ENCODE results near the gene GRB2. TPM values are rescaled to one million over a fixed set of nuclear protein-coding genes. Genes with fewer than 3 reads are reported as not detected.
"Not testable (repeated sequence)": the region's sequence is repeated elsewhere in the genome, so short reads cannot be mapped to it uniquely, and the experiment has no call there.

Gene GRB2
- 68.8 and 69.0 TPM in 2 replicates for total RNA-seq

- peak within 1 kb of the TSS; percentile 74 for H3K27ac ChIP-seq (ENCODE audit: low read depth, low read length)
- H3K36me3 ChIP-seq (ENCODE audit: insufficient read depth, low read length): no peaks in the 10 kb centered on the region
- no peaks in the 10 kb centered on the region for H3K9me3 ChIP-seq (ENCODE audit: low read depth, low read length)
- peaks cover 7% of the 10 kb centered on the region for H3K27me3 ChIP-seq (ENCODE audit: insufficient read depth, low read length)
- peak within 1 kb of the TSS; percentile 99 for H3K4me2 ChIP-seq (ENCODE audit: insufficient read depth, low read length)
- H3K79me2 ChIP-seq (ENCODE audit: insufficient read depth, low read length): peaks cover 46% of the 10 kb centered on the region
- H4K20me1 ChIP-seq (ENCODE audit: insufficient read depth, low read length): peaks cover 27% of the 10 kb centered on the region
- H3K4me1 ChIP-seq (ENCODE audit: insufficient read depth, low read length): peaks cover 11% of the 10 kb centered on the region
- H2AFZ ChIP-seq (ENCODE audit: low read length): peak within 1 kb of the TSS; percentile 92
- DNase-seq (ENCODE audit: insufficient read length, low spot score, missing footprints): peak; percentile 99
- peak within 1 kb of the TSS; percentile 97 for H3K4me3 ChIP-seq (ENCODE audit: insufficient read depth, low read length)
- no peak for TF ChIP-seq CTCF (IDR thresholded peaks at IDR 0.05; ENCODE audit: extremely low read depth, low read depth, low read length)
Observed at GRCh38 chr17:75405365-75406221, at the start of gene GRB2. TSS of gene GRB2 (minus strand) at chr17:75405678. CDS start at chr17:75393628, 12,050 bp downstream.

GRCh38 chr17:75454672-75455071, 49.2 kb upstream of the GRB2 start:
- Histone ChIP-seq H3K79me2 (ENCODE audit: insufficient read depth, low read length) (peaks cover 28% of the 10 kb centered on the region), H3K4me1 (ENCODE audit: insufficient read depth, low read length) (peaks cover 15% of the 10 kb centered on the region)
- not testable (repeated sequence) for H3K4me3 ChIP-seq (ENCODE audit: insufficient read depth, low read length); H3K27me3 ChIP-seq (ENCODE audit: insufficient read depth, low read length); H4K20me1 ChIP-seq (ENCODE audit: insufficient read depth, low read length); H3K9me3 ChIP-seq (ENCODE audit: low read depth, low read length); DNase-seq (ENCODE audit: insufficient read length, low spot score, missing footprints); H3K27ac ChIP-seq (ENCODE audit: low read depth, low read length); H2AFZ ChIP-seq (ENCODE audit: low read length); H3K36me3 ChIP-seq (ENCODE audit: insufficient read depth, low read length); H3K4me2 ChIP-seq (ENCODE audit: insufficient read depth, low read length)

GRCh38 chr17:75454193-75454592, 48.7 kb upstream of the GRB2 start:
- Histone ChIP-seq H3K79me2 (ENCODE audit: insufficient read depth, low read length) (peaks cover 23% of the 10 kb centered on the region), H4K20me1 (ENCODE audit: insufficient read depth, low read length) (no peaks in the 10 kb centered on the region), H3K9me3 (ENCODE audit: low read depth, low read length) (no peaks in the 10 kb centered on the region), H3K27ac (ENCODE audit: low read depth, low read length) (no peak overlapping the region), H3K4me2 (ENCODE audit: insufficient read depth, low read length) (no peak overlapping the region), H2AFZ (ENCODE audit: low read length) (no peak overlapping the region), H3K4me3 (ENCODE audit: insufficient read depth, low read length) (no peak overlapping the region), H3K36me3 (ENCODE audit: insufficient read depth, low read length) (no peaks in the 10 kb centered on the region), H3K27me3 (ENCODE audit: insufficient read depth, low read length) (no peaks in the 10 kb centered on the region), H3K4me1 (ENCODE audit: insufficient read depth, low read length) (peaks cover 15% of the 10 kb centered on the region)
- TF ChIP-seq CTCF (IDR thresholded peaks at IDR 0.05; ENCODE audit: extremely low read depth, low read depth, low read length): no peak
- no peak for DNase-seq (ENCODE audit: insufficient read length, low spot score, missing footprints)

GRCh38 chr17:75450270-75450669, 44.8 kb upstream of the GRB2 start:
- H3K36me3 ChIP-seq (ENCODE audit: insufficient read depth, low read length): no peaks in the 10 kb centered on the region
- no peaks in the 10 kb centered on the region for H3K9me3 ChIP-seq (ENCODE audit: low read depth, low read length)
- TF ChIP-seq CTCF (IDR thresholded peaks at IDR 0.05; ENCODE audit: extremely low read depth, low read depth, low read length): no peak
- H3K4me3 ChIP-seq (ENCODE audit: insufficient read depth, low read length): no peak overlapping the region
- H3K27me3 ChIP-seq (ENCODE audit: insufficient read depth, low read length): no peaks in the 10 kb centered on the region
- H3K4me1 ChIP-seq (ENCODE audit: insufficient read depth, low read length): no peaks in the 10 kb centered on the region
- H4K20me1 ChIP-seq (ENCODE audit: insufficient read depth, low read length): no peaks in the 10 kb centered on the region
- no peak for DNase-seq (ENCODE audit: insufficient read length, low spot score, missing footprints)
- H3K79me2 ChIP-seq (ENCODE audit: insufficient read depth, low read length): no peaks in the 10 kb centered on the region
- no peak overlapping the region for H3K27ac ChIP-seq (ENCODE audit: low read depth, low read length)
- no peak overlapping the region for H3K4me2 ChIP-seq (ENCODE audit: insufficient read depth, low read length)
- H2AFZ ChIP-seq (ENCODE audit: low read length): no peak overlapping the region

All from osteoblast (primary cell).